Left ventricle myocardium inferior (tissue), 1 donor: ENCODE data around the gene C6orf15. TPM values are rescaled to one million over a fixed set of nuclear protein-coding genes. Genes with fewer than 3 reads are reported as not detected.

Experiments used
- DNase-seq: peaks from one replicate; pipeline ENCODE4 v3.0.0-alpha.2; 2020
- H3K27ac ChIP-seq: fragments of 200-600 bp; replicated peaks from 2 replicates; pipeline ENCODE4 v1.8.0; 2021
- H3K27me3 ChIP-seq: fragments of 200-600 bp; 2 replicates; pipeline ENCODE4 v1.8.0; 2021; ENCODE audit warnings: low read depth
- H3K36me3 ChIP-seq: fragments of 200-600 bp; 2 replicates; pipeline ENCODE4 v1.8.0; 2021
- H3K4me1 ChIP-seq: fragments of 200-600 bp; 2 replicates; pipeline ENCODE4 v1.8.0; 2021
- H3K4me3 ChIP-seq: fragments of 200-600 bp; 2 replicates; pipeline ENCODE4 v1.8.0; 2021; ENCODE audit warnings: mild to moderate bottlenecking, moderate library complexity
- H3K9me3 ChIP-seq: fragments of 200-600 bp; replicated peaks from 2 replicates; pipeline ENCODE4 v1.8.0; 2021
- CTCF ChIP-seq: fragments of 200-600 bp; IDR thresholded peaks from 2 replicates; pipeline ENCODE4 v1.8.0; 2021; ENCODE audit warnings: antibody characterized with exemption, mild to moderate bottlenecking, borderline replicate concordance
- intact Hi-C: fragments of 100-400 bp; cut with micrococcal nuclease; formaldehyde crosslinking; loops from one replicate; pipeline ENCODE4 v1.11.0; 2022
- total RNA-seq: library from RNA; stranded (reverse); fragmentation: NEBNext Ultra II Directional; extraction: Animal tissue kit (Norgen Biotek cat#: 25700); gene quantifications from one replicate; pipeline ENCODE4 v1.2.1, GENCODE V29; 2021
- donor health status: DM: no; HTN: yes; CAD: no; lungs with severe emphysema.

The C6orf15 gene
- total RNA-seq, 1 donor from 2014 or later: not detected

- intact Hi-C loops: loop anchor here (10.0 kb wide), 1 partner anchor 263 kb away; no protein-coding TSS in a partner anchor
- Histone ChIP-seq H3K36me3 (no peaks in the 10 kb centered on the region), H3K4me1 (peaks cover 10% of the 10 kb centered on the region), H3K27ac (no peak overlapping the region), H3K4me3 (no peak overlapping the region), H3K9me3 (no peaks in the 10 kb centered on the region), H3K27me3 (no peaks in the 10 kb centered on the region)
- peak; percentile 84 for DNase-seq
- TF ChIP-seq CTCF: peak; percentile 87
Observed at GRCh38 chr6:31087494-31088089, 24.8 kb downstream of the C6orf15 start.

- intact Hi-C loops: loop anchor here (10.0 kb wide), 1 partner anchor 262 kb away; no protein-coding TSS in a partner anchor
- Histone ChIP-seq H3K4me3 (no peak overlapping the region), H3K27ac (no peak overlapping the region), H3K9me3 (no peaks in the 10 kb centered on the region), H3K4me1 (peaks cover 10% of the 10 kb centered on the region), H3K27me3 (no peaks in the 10 kb centered on the region), H3K36me3 (no peaks in the 10 kb centered on the region)
- DNase-seq: no peak
- TF ChIP-seq CTCF: no peak
Observed at GRCh38 chr6:31086788-31087440, 25.5 kb downstream of the C6orf15 start.

GRCh38 chr6:31083742-31084354, 28.5 kb downstream of the C6orf15 start:
- peak; percentile 45 for TF ChIP-seq CTCF
- H3K27me3 ChIP-seq: no peaks in the 10 kb centered on the region
- H3K27ac ChIP-seq: no peak overlapping the region
- intact Hi-C loops: loop anchor here (10.0 kb wide), 1 partner anchor 259 kb away; no protein-coding TSS in a partner anchor
- no peaks in the 10 kb centered on the region for H3K9me3 ChIP-seq
- H3K36me3 ChIP-seq: no peaks in the 10 kb centered on the region
- H3K4me1 ChIP-seq: peaks cover 17% of the 10 kb centered on the region
- H3K4me3 ChIP-seq: no peak overlapping the region
- no peak for DNase-seq

GRCh38 chr6:31081872-31082271, 30.5 kb downstream of the C6orf15 start:
- no peak overlapping the region for H3K27ac ChIP-seq
- no peaks in the 10 kb centered on the region for H3K27me3 ChIP-seq
- H3K36me3 ChIP-seq: no peaks in the 10 kb centered on the region
- no peak for TF ChIP-seq CTCF
- DNase-seq: no peak
- intact Hi-C loops: loop anchor here (10.0 kb wide), 1 partner anchor 257 kb away; no protein-coding TSS in a partner anchor
- H3K4me3 ChIP-seq: no peak overlapping the region
- H3K9me3 ChIP-seq: no peaks in the 10 kb centered on the region
- peaks cover 12% of the 10 kb centered on the region for H3K4me1 ChIP-seq

- Histone ChIP-seq H3K4me1 (peaks cover 7% of the 10 kb centered on the region), H3K27me3 (no peaks in the 10 kb centered on the region), H3K36me3 (no peaks in the 10 kb centered on the region), H3K27ac (no peak overlapping the region), H3K4me3 (peak overlapping the region; percentile 48), H3K9me3 (no peaks in the 10 kb centered on the region)
- intact Hi-C loops: loop anchor here (10.0 kb wide), 1 partner anchor 255 kb away; no protein-coding TSS in a partner anchor
- peak; percentile 87 for TF ChIP-seq CTCF
- peak; percentile 34 for DNase-seq
Observed at GRCh38 chr6:31079656-31080261, 32.6 kb downstream of the C6orf15 start.
